Measurements from ENCODE around the gene SH2B3. TPM values are rescaled to one million over a fixed set of nuclear protein-coding genes. Genes with fewer than 3 reads are reported as not detected.

SH2B3 gene
- total RNA-seq, 4 donors from 2014 or later = 24.9 to 49.4 (median 41.8) TPM

- no peaks in the 10 kb centered on the region for H3K9me3 ChIP-seq
- TF ChIP-seq EP300 (IDR thresholded peaks at IDR 0.05) (no peak), POLR2A (IDR thresholded peaks at IDR 0.05; ENCODE audit: low read depth) (no peak), POLR2AphosphoS5 (IDR thresholded peaks at IDR 0.05) (no peak)
- TF ChIP-seq, protein P1, sequence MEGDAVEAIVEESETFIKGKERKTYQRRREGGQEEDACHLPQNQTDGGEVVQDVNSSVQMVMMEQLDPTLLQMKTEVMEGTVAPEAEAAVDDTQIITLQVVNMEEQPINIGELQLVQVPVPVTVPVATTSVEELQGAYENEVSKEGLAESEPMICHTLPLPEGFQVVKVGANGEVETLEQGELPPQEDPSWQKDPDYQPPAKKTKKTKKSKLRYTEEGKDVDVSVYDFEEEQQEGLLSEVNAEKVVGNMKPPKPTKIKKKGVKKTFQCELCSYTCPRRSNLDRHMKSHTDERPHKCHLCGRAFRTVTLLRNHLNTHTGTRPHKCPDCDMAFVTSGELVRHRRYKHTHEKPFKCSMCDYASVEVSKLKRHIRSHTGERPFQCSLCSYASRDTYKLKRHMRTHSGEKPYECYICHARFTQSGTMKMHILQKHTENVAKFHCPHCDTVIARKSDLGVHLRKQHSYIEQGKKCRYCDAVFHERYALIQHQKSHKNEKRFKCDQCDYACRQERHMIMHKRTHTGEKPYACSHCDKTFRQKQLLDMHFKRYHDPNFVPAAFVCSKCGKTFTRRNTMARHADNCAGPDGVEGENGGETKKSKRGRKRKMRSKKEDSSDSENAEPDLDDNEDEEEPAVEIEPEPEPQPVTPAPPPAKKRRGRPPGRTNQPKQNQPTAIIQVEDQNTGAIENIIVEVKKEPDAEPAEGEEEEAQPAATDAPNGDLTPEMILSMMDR (IDR thresholded peaks at IDR 0.05) = no peak
- H3K27me3 ChIP-seq = no peaks in the 10 kb centered on the region
- H3K27ac ChIP-seq (replicated peaks in 1 of 4) = no peak overlapping the region
- 85% methylated on average over 11 of the region's 11 CpGs for WGBS
- peaks cover 0 to 7% (median 4%) of the 10 kb centered on the region in 4 donors for H3K36me3 ChIP-seq
- intact Hi-C loops (cut with DNase I) = no loop called here
- no peak for DNase-seq (ENCODE audit: extremely low spot score)
- no peak overlapping the region for H3K4me3 ChIP-seq
- peaks cover 69 to 85% (median 78%) of the 10 kb centered on the region in 4 donors for H3K4me1 ChIP-seq
Observed at GRCh38 chr12:111426344-111427185, 20.8 kb downstream of the SH2B3 start.

DNA sequence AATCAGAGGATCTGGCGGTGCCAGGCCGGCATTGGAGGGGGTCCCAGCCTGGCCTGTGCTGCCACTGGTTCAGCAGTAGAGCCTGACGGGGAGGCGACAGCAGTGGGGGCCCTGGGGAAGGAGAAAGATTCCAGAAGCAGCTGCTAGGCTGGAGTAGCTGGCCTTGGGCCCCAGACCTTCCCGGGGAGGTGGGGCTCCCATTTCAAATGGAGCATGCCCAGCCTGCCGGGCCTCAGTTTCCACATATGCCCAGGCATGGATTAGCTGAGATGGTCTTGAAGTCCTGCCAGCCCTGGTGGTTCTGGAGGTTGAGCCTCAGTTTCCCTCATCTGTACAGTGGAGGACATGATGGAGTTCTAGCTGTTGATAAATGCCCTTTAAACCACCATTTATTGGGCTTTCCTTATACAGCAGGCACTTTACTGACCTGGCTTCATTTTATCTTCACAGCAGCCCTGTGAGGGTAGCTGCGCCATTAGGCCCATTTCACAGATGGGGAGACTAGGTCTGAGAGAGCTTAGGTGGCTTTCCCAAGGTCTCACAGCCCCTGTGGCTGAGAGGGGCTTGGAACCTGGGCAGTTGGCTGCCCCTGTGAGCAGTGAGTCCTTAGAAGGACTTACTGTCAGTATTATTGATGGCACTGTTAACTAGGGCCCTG is 21.8 kb downstream of the SH2B3 start:
- no peaks in the 10 kb centered on the region for H3K27me3 ChIP-seq
- no peak for DNase-seq (ENCODE audit: extremely low spot score)
- H3K9me3 ChIP-seq = no peaks in the 10 kb centered on the region
- no peak overlapping the region for H3K4me3 ChIP-seq
- intact Hi-C loops (cut with DNase I) = no loop called here
- 96% methylated on average over 6 of the region's 7 CpGs for WGBS
- TF ChIP-seq POLR2A (IDR thresholded peaks at IDR 0.05; ENCODE audit: low read depth) (no peak), POLR2AphosphoS5 (IDR thresholded peaks at IDR 0.05) (no peak), EP300 (IDR thresholded peaks at IDR 0.05) (no peak)
- TF ChIP-seq, protein P1 (IDR thresholded peaks at IDR 0.05) = no peak
- H3K27ac ChIP-seq (replicated peaks in 1 of 4) = no peak overlapping the region
- H3K36me3 ChIP-seq = peaks cover 0 to 7% (median 0%) of the 10 kb centered on the region in 4 donors
- peaks cover 79 to 91% (median 87%) of the 10 kb centered on the region in 4 donors for H3K4me1 ChIP-seq

DNA sequence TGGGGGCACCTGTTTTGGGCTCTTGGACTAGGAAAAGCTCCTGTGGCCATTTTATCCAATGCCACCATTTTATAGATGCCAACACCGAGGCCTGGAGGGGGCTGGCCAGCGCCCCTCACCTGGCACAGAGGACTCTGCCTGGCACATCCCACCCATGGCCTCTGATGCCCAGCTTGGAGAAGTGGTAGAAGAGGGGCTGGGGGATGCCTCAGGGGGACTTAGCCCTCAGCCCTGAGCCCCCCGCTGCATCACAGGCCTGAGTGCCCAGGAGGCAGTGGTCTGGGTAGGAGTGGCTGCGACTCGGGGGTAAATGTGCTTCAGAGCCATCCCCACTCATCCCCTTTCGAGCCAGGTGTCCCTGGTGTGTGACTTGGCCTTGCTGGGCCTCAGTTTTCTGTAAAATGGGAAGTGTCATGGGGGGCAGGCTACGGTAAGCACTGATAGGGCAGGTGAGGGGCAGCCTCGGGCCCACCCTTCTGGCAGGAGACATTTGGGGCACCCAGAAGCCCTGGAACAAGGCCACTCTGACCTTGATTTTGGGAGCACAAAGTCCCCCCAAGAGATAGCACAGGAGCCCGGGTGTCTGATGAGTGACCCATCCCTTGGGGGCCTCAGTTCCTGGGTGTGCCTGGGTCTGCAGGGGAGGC is 22.5 kb downstream of the SH2B3 start:
- peaks cover 0 to 7% (median 0%) of the 10 kb centered on the region in 4 donors for H3K36me3 ChIP-seq
- H3K27ac ChIP-seq (replicated peaks in 1 of 4) = peak overlapping the region; percentile 39 to 59 (median 44)
- H3K27me3 ChIP-seq = no peaks in the 10 kb centered on the region
- TF ChIP-seq POLR2A (IDR thresholded peaks at IDR 0.05; ENCODE audit: low read depth) (no peak), POLR2AphosphoS5 (IDR thresholded peaks at IDR 0.05) (no peak), EP300 (IDR thresholded peaks at IDR 0.05) (no peak)
- TF ChIP-seq, protein P1 (IDR thresholded peaks at IDR 0.05) = no peak
- H3K4me3 ChIP-seq = no peak overlapping the region
- intact Hi-C loops (cut with DNase I) = no loop called here
- no peak for DNase-seq (ENCODE audit: extremely low spot score)
- 100% methylated on average over 2 of the region's 9 CpGs for WGBS
- H3K9me3 ChIP-seq = no peaks in the 10 kb centered on the region
- H3K4me1 ChIP-seq = peaks cover 85 to 97% (median 92%) of the 10 kb centered on the region in 4 donors

GRCh38 chr12:111428728-111429175 is 23.0 kb downstream of the SH2B3 start:
- Histone ChIP-seq H3K36me3 (peaks cover 0 to 7% (median 0%) of the 10 kb centered on the region in 4 donors), H3K4me3 (no peak overlapping the region), H3K9me3 (no peaks in the 10 kb centered on the region), H3K4me1 (peaks cover 85 to 100% (median 95%) of the 10 kb centered on the region in 4 donors), H3K27me3 (no peaks in the 10 kb centered on the region), H3K27ac (replicated peaks in 1 of 4) (peak overlapping the region; percentile 39 to 59 (median 44))
- intact Hi-C loops (cut with DNase I) = no loop called here
- no peak for DNase-seq (ENCODE audit: extremely low spot score)
- TF ChIP-seq POLR2A (IDR thresholded peaks at IDR 0.05; ENCODE audit: low read depth) (no peak), POLR2AphosphoS5 (IDR thresholded peaks at IDR 0.05) (no peak), EP300 (IDR thresholded peaks at IDR 0.05) (no peak)
- WGBS = 72% methylated on average over 17 of the region's 21 CpGs

Data from esophagus muscularis mucosa (tissue), 4 donors.